ENCODE results near the gene STAG1.

The STAG1 gene

DNA sequence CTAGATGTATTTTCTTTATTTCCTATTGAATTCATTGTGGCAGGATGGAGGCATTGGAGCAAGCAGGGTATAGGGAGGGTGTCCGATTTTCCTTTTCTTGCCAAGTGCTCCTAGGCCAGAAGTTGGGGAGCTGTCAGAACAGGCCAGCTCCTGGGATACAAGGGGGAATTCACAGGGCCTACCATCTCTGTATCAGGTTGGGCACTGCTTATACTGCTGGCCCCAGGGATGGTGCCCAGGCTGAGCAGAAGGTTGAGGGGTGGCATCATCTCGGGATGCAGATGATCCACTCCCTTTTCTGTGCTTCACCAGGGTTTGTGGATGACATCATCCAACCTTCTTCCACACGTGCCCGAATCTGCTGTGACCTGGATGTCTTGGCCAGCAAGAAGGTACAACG lies 422.6 kb downstream of the STAG1 start:
- DNase-seq (ENCODE audit: low read depth in 2 of 2) = no peak

GRCh38 chr3:136327671-136328070 lies 424.5 kb downstream of the STAG1 start:
- DNase-seq (ENCODE audit: low read depth in 2 of 2) = no peak

- DNase-seq (ENCODE audit: low read depth in 2 of 2) = no peak
Measured at GRCh38 chr3:136326316-136326715, 425.9 kb downstream of the STAG1 start.

- no peak for DNase-seq (ENCODE audit: low read depth in 2 of 2)
Measured at GRCh38 chr3:136311968-136312367, 440.2 kb downstream of the STAG1 start.

DNA sequence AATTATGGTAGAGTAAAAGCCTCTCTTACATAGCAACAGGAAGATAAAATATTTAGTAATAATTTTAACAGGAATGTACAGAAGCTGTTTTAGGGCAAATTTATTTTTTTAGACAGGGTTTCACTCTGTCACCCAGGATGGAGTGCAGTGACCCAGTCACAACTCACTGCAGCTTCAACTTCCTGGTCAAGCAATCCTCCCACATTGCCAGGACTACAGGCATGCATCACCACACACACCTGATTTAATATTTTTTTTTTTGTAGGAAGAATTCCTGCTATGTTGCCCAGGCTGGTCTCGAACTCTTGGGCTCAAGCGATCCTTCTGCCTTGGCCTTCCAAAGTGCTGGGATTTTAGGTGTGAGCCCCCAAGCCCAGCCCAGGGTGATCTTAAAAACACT lies 440.9 kb downstream of the STAG1 start:
- DNase-seq (ENCODE audit: low read depth in 2 of 2) = no peak

- DNase-seq (ENCODE audit: low read depth in 2 of 2) = no peak
Measured at GRCh38 chr3:136305879-136306278, 446.3 kb downstream of the STAG1 start.

GRCh38 chr3:136300444-136300843 lies 451.7 kb downstream of the STAG1 start:
- DNase-seq (ENCODE audit: low read depth in 2 of 2) = no peak

GRCh38 chr3:136297826-136298225 lies 454.4 kb downstream of the STAG1 start:
- DNase-seq (ENCODE audit: low read depth in 2 of 2) = no peak

DNA sequence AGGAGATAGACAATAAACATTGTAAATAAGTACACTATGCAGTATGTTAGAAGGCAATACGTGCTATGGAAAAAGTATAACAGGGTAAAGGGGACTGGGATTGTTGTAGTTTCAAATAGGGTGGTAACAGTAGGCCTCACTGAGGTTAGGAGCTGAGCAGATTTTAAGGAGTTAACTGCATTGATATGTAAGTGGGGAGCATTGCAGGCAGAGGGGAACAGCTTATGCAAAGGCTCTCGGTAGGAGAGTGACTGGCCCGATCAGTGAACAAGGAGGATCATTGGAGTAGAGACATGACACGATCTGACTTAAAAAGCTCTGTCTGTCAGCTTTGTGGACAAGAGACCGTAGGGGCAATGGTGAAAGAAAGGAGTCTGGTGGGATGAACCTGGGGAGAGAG lies 455.2 kb downstream of the STAG1 start:
- DNase-seq (ENCODE audit: low read depth in 2 of 2) = no peak

GRCh38 chr3:136294176-136294575 lies 458.0 kb downstream of the STAG1 start:
- no peak for DNase-seq (ENCODE audit: low read depth in 2 of 2)

GRCh38 chr3:136293279-136293678 lies 458.9 kb downstream of the STAG1 start:
- no peak for DNase-seq (ENCODE audit: low read depth in 2 of 2)

GRCh38 chr3:136292500-136292899 lies 459.7 kb downstream of the STAG1 start:
- no peak for DNase-seq (ENCODE audit: low read depth in 2 of 2)

GRCh38 chr3:136291302-136291701 lies 460.9 kb downstream of the STAG1 start:
- no peak for DNase-seq (ENCODE audit: low read depth in 2 of 2)

Measured in activated CD4-positive, alpha-beta T cell treated with anti-CD3 and anti-CD28 coated beads for 24 hours (primary cell).